ENCODE data around the gene GZF1.

Gene GZF1

DNA sequence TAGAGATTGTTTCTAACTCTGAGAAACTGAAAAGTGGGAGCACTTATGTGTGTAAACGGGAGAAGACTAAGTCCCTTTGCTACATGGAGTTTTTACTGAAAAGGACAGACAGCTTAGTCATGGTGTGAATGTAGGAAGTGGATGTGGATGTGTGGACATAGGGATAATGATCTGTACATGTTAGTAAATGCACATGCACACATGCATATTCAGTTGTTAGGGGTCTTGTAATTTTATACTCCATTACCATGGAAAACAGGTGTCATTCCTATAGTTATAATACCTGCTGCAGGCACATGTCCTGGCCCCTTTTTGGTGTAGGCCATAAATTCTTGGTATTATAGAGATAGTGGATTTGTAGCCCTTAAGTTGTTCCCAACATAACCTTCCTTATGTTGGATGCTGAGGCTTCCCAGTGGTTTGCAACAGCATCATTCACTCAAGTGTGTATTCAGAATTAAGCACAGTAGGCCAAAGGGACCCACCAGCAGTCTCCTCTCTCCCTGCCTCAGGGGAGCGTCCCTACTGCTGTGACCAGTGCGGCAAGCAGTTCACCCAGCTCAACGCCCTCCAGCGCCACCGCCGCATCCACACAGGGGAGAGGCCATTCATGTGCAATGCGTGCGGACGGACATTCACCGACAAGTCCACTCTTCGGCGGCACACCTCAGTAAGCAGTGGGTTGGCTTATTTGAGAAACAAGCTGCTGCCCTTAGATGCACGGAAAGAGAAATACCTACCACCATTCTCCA, 7.3 kb downstream of the GZF1 start:
- Histone ChIP-seq H2AK5ac (ENCODE audit: low read length) (no peak overlapping the region), H3K4me3 (ENCODE audit: low read depth, low read length) (no peak overlapping the region), H3K23ac (ENCODE audit: low read length) (no peak overlapping the region), H3K18ac (ENCODE audit: low read length) (no peak overlapping the region), H3K4ac (ENCODE audit: low read depth, low read length) (no peak overlapping the region), H3K79me2 (ENCODE audit: control insufficient read depth, insufficient read depth, low read length, poor library complexity) (no peaks in the 10 kb centered on the region), H4K8ac (ENCODE audit: low read depth, low read length) (no peak overlapping the region), H3K4me1 (ENCODE audit: control insufficient read depth in 1 of 2, insufficient read depth in 2 of 2, low read length in 2 of 2) (no peaks in the 10 kb centered on the region), H2AFZ (ENCODE audit: insufficient read depth, low read length, poor library complexity) (no peak overlapping the region), H3K9ac (ENCODE audit: low read length) (no peak overlapping the region), H3K27me3 (ENCODE audit: insufficient read depth, low read length) (no peaks in the 10 kb centered on the region), H3K14ac (ENCODE audit: low read length) (no peak overlapping the region), H3K4me2 (ENCODE audit: low read length) (no peak overlapping the region), H2BK120ac (ENCODE audit: insufficient read depth, low read length, poor library complexity) (no peak overlapping the region), H3K9me3 (ENCODE audit: insufficient read depth, low read depth, low read length) (no peaks in the 10 kb centered on the region), H2BK12ac (ENCODE audit: low read length) (no peak overlapping the region), H3K27ac (ENCODE audit: low read depth, low read length) (no peak overlapping the region), H2BK5ac (ENCODE audit: low read depth, low read length, poor library complexity) (no peak overlapping the region), H3K79me1 (ENCODE audit: low read length) (no peaks in the 10 kb centered on the region), H4K12ac (ENCODE audit: low read depth, low read length) (no peak overlapping the region), H3K36me3 (ENCODE audit: control insufficient read depth in 1 of 2, insufficient read depth in 2 of 2, low read length in 2 of 2) (peaks cover 29 to 52% of the 10 kb centered on the region in 2 experiments), H4K91ac (ENCODE audit: low read depth, low read length) (no peak overlapping the region)
- peak; percentile 30 to 41 for DNase-seq
- WGBS (ENCODE audit: extremely low coverage, insufficient coverage, insufficient read length), result no CpG with 5 or more reads among the region's 14 CpGs

GRCh38 chr20:23370274-23370673, 8.3 kb downstream of the GZF1 start:
- H3K4ac ChIP-seq (ENCODE audit: low read depth, low read length), result no peak overlapping the region
- H3K23ac ChIP-seq (ENCODE audit: low read length), result no peak overlapping the region
- no peaks in the 10 kb centered on the region for H3K79me1 ChIP-seq (ENCODE audit: low read length)
- H2AFZ ChIP-seq (ENCODE audit: insufficient read depth, low read length, poor library complexity), result no peak overlapping the region
- H3K14ac ChIP-seq (ENCODE audit: low read length), result no peak overlapping the region
- H3K27ac ChIP-seq (ENCODE audit: low read depth, low read length), result no peak overlapping the region
- H3K36me3 ChIP-seq (ENCODE audit: control insufficient read depth in 1 of 2, insufficient read depth in 2 of 2, low read length in 2 of 2), result peaks cover 26 to 44% of the 10 kb centered on the region in 2 experiments
- no peak overlapping the region for H2BK12ac ChIP-seq (ENCODE audit: low read length)
- no peaks in the 10 kb centered on the region for H3K4me1 ChIP-seq (ENCODE audit: control insufficient read depth in 1 of 2, insufficient read depth in 2 of 2, low read length in 2 of 2)
- no peaks in the 10 kb centered on the region for H3K27me3 ChIP-seq (ENCODE audit: insufficient read depth, low read length)
- no peak overlapping the region for H4K12ac ChIP-seq (ENCODE audit: low read depth, low read length)
- no peak overlapping the region for H2BK5ac ChIP-seq (ENCODE audit: low read depth, low read length, poor library complexity)
- no peaks in the 10 kb centered on the region for H3K9me3 ChIP-seq (ENCODE audit: insufficient read depth, low read depth, low read length)
- no peak overlapping the region for H4K8ac ChIP-seq (ENCODE audit: low read depth, low read length)
- no peak overlapping the region for H3K4me3 ChIP-seq (ENCODE audit: low read depth, low read length)
- no CpG with 5 or more reads among the region's 5 CpGs for WGBS (ENCODE audit: extremely low coverage, insufficient coverage, insufficient read length)
- no peak overlapping the region for H3K18ac ChIP-seq (ENCODE audit: low read length)
- no peak overlapping the region for H3K9ac ChIP-seq (ENCODE audit: low read length)
- H2BK120ac ChIP-seq (ENCODE audit: insufficient read depth, low read length, poor library complexity), result no peak overlapping the region
- no peak overlapping the region for H2AK5ac ChIP-seq (ENCODE audit: low read length)
- no peak overlapping the region for H3K4me2 ChIP-seq (ENCODE audit: low read length)
- H4K91ac ChIP-seq (ENCODE audit: low read depth, low read length), result no peak overlapping the region
- H3K79me2 ChIP-seq (ENCODE audit: control insufficient read depth, insufficient read depth, low read length, poor library complexity), result no peaks in the 10 kb centered on the region
- DNase-seq, result no peak

DNA sequence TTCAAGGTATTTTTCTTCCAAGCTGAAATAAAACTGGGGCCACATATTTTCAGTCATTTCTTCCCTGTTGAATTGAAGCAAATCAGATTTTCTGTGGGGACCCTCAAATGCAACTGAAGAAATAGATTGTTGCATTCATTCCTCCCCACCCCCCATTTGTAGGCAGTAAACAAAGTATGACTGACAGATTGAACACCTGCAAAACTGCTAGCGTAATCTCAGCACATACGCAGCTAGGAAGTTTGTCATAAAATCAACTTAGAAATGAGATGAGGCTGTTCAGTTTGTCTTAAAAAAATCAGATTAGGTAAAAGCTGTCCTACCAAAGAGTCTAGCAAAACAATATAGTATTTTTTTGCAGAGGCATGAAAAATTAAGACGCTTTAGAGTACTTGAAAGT, 8.9 kb downstream of the GZF1 start:
- Histone ChIP-seq H2BK12ac (ENCODE audit: low read length) (no peak overlapping the region), H3K18ac (ENCODE audit: low read length) (no peak overlapping the region), H3K23ac (ENCODE audit: low read length) (no peak overlapping the region), H3K14ac (ENCODE audit: low read length) (no peak overlapping the region), H3K9me3 (ENCODE audit: insufficient read depth, low read depth, low read length) (no peaks in the 10 kb centered on the region), H3K4me3 (ENCODE audit: low read depth, low read length) (no peak overlapping the region), H2AK5ac (ENCODE audit: low read length) (no peak overlapping the region), H2BK120ac (ENCODE audit: insufficient read depth, low read length, poor library complexity) (no peak overlapping the region), H3K36me3 (ENCODE audit: control insufficient read depth in 1 of 2, insufficient read depth in 2 of 2, low read length in 2 of 2) (peaks cover 23 to 42% of the 10 kb centered on the region in 2 experiments), H3K79me1 (ENCODE audit: low read length) (no peaks in the 10 kb centered on the region), H3K4me1 (ENCODE audit: control insufficient read depth in 1 of 2, insufficient read depth in 2 of 2, low read length in 2 of 2) (no peaks in the 10 kb centered on the region), H4K8ac (ENCODE audit: low read depth, low read length) (no peak overlapping the region), H2BK5ac (ENCODE audit: low read depth, low read length, poor library complexity) (no peak overlapping the region), H3K4me2 (ENCODE audit: low read length) (no peak overlapping the region), H3K79me2 (ENCODE audit: control insufficient read depth, insufficient read depth, low read length, poor library complexity) (no peaks in the 10 kb centered on the region), H3K4ac (ENCODE audit: low read depth, low read length) (no peak overlapping the region), H3K9ac (ENCODE audit: low read length) (no peak overlapping the region), H2AFZ (ENCODE audit: insufficient read depth, low read length, poor library complexity) (no peak overlapping the region), H3K27me3 (ENCODE audit: insufficient read depth, low read length) (no peaks in the 10 kb centered on the region), H4K12ac (ENCODE audit: low read depth, low read length) (no peak overlapping the region), H4K91ac (ENCODE audit: low read depth, low read length) (no peak overlapping the region), H3K27ac (ENCODE audit: low read depth, low read length) (no peak overlapping the region)
- no peak for DNase-seq
- no CpG with 5 or more reads among the region's 3 CpGs for WGBS (ENCODE audit: extremely low coverage, insufficient coverage, insufficient read length)

DNA sequence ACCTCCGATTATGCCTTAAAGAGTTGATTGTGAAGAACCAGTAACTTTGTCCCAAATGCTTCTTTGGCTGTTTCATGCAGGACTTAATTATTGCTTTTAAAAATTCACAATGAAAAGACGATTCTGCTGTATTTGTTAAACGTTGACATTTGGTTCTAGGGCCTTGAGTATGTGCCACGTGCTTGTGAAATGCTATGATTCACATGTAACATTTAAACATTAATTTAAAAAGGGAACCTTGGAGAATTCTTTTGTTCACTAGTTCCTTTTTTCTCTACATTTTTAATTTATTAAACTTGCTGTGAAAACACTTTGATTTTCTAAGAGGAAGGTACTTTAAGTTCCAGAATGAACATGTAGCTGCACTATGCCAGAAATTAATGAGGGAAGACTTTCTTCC, 9.5 kb downstream of the GZF1 start:
- H3K79me1 ChIP-seq (ENCODE audit: low read length), result no peaks in the 10 kb centered on the region
- H4K8ac ChIP-seq (ENCODE audit: low read depth, low read length), result no peak overlapping the region
- no peak overlapping the region for H2AFZ ChIP-seq (ENCODE audit: insufficient read depth, low read length, poor library complexity)
- H3K9me3 ChIP-seq (ENCODE audit: insufficient read depth, low read depth, low read length), result no peaks in the 10 kb centered on the region
- H3K79me2 ChIP-seq (ENCODE audit: control insufficient read depth, insufficient read depth, low read length, poor library complexity), result no peaks in the 10 kb centered on the region
- H3K4me2 ChIP-seq (ENCODE audit: low read length), result no peak overlapping the region
- no peak overlapping the region for H3K23ac ChIP-seq (ENCODE audit: low read length)
- H3K9ac ChIP-seq (ENCODE audit: low read length), result no peak overlapping the region
- no peak overlapping the region for H2BK5ac ChIP-seq (ENCODE audit: low read depth, low read length, poor library complexity)
- no peak overlapping the region for H4K91ac ChIP-seq (ENCODE audit: low read depth, low read length)
- no peak overlapping the region for H3K4me3 ChIP-seq (ENCODE audit: low read depth, low read length)
- H4K12ac ChIP-seq (ENCODE audit: low read depth, low read length), result no peak overlapping the region
- no peak for DNase-seq
- H3K4me1 ChIP-seq (ENCODE audit: control insufficient read depth in 1 of 2, insufficient read depth in 2 of 2, low read length in 2 of 2), result no peaks in the 10 kb centered on the region
- H3K18ac ChIP-seq (ENCODE audit: low read length), result no peak overlapping the region
- H2BK12ac ChIP-seq (ENCODE audit: low read length), result no peak overlapping the region
- no peak overlapping the region for H3K4ac ChIP-seq (ENCODE audit: low read depth, low read length)
- H3K27me3 ChIP-seq (ENCODE audit: insufficient read depth, low read length), result no peaks in the 10 kb centered on the region
- H2BK120ac ChIP-seq (ENCODE audit: insufficient read depth, low read length, poor library complexity), result no peak overlapping the region
- WGBS (ENCODE audit: extremely low coverage, insufficient coverage, insufficient read length), result no CpG with 5 or more reads among the region's 4 CpGs
- H3K36me3 ChIP-seq (ENCODE audit: control insufficient read depth in 1 of 2, insufficient read depth in 2 of 2, low read length in 2 of 2), result peaks cover 22 to 40% of the 10 kb centered on the region in 2 experiments
- H3K27ac ChIP-seq (ENCODE audit: low read depth, low read length), result no peak overlapping the region
- no peak overlapping the region for H3K14ac ChIP-seq (ENCODE audit: low read length)
- H2AK5ac ChIP-seq (ENCODE audit: low read length), result no peak overlapping the region

Data from trophoblast cell (in vitro differentiated cells and primary cell).